PC-9 (cell line): ENCODE measurements around the gene ROBO2.

ENCODE experiments used
- EZH2 ChIP-seq: fragments of 200-600 bp; sonication (generic); IDR thresholded peaks from 2 replicates; pipeline ENCODE4 v1.8.0; 2017; ENCODE audit warnings: antibody characterized with exemption, low read depth
- TF ChIP-seq, protein P1 (sequence below): fragments of 200-600 bp; sonication (generic); conservative IDR thresholded peaks from 2 replicates; pipeline ENCODE4 v1.6.1; 2017; ENCODE audit warnings: mixed run types, antibody characterized with exemption, mild to moderate bottlenecking, moderate library complexity

DNA sequence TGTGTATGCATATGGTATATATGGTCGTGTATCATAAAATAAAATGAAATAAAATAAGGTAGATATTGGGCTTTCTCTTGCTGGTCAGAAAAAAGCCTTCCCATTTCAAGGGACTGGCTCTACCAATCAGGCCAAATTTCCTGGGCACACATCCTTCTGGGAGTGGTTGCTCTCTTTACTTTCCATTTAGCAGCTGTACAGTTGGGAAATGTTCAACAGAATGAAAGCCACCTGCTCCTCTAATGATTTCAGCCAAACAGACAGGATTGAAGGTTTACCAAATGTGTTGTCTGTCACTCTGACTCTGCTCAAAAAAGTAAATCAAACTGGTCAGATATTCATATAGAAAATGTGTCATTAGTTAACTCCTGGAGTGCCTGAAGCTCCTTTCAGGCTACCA is 380.4 kb downstream of the ROBO2 start:
- TF ChIP-seq, protein P1, sequence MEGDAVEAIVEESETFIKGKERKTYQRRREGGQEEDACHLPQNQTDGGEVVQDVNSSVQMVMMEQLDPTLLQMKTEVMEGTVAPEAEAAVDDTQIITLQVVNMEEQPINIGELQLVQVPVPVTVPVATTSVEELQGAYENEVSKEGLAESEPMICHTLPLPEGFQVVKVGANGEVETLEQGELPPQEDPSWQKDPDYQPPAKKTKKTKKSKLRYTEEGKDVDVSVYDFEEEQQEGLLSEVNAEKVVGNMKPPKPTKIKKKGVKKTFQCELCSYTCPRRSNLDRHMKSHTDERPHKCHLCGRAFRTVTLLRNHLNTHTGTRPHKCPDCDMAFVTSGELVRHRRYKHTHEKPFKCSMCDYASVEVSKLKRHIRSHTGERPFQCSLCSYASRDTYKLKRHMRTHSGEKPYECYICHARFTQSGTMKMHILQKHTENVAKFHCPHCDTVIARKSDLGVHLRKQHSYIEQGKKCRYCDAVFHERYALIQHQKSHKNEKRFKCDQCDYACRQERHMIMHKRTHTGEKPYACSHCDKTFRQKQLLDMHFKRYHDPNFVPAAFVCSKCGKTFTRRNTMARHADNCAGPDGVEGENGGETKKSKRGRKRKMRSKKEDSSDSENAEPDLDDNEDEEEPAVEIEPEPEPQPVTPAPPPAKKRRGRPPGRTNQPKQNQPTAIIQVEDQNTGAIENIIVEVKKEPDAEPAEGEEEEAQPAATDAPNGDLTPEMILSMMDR: no peak
- TF ChIP-seq EZH2: no peak
